ENCODE results near the gene VPS18.

DNA sequence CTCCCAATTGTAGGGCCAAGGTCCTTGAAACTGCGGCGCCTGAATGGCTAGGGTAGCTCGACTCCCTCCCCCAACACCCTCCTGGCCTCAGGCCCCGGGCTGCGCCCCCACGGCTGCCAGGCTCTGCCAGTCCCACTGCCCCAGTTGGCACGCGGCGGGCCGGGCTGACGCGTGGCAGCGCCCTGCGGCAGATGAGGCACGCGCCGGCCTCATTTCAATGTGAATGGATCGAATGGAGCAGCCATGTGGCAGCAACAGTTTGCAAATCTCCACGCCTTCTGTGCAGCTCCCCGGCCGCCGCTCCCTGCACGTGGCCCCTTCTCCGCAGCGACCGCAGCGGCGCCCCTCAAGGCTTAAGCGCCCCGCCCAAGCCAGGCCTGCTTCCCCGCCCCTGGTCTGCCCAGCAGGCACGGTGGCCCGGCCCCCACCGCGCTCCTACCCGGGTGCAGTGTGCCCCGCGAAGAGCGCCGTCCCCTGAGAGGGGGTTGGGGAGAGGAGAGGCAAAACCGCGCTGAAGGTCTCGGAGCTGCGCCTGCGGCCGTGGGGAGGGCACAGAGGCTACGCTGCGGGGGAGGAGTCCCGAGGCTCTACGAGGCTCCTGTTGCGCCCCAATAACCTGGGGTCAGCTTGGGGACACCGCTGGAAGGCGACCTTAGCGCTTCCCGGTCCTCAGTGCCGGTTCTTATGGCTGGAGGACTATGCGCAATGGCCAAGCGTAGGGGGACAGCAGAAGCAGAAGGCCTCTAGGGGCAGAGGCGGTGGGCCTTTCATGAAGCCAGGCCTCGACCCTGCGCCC is 31.8 kb downstream of the VPS18 start:
- TF ChIP-seq EZH2 (IDR thresholded peaks at IDR 0.05; ENCODE audit: insufficient read depth, poor library complexity, severe bottlenecking) (no peak), EZH2phosphoT487 (IDR thresholded peaks at IDR 0.05; ENCODE audit: insufficient read depth, low read depth) (no peak)

Measured in GM23248 (cell line).